KMS-11 (cell line): Measurements from ENCODE around the gene SCAMP4.

Experiments used
- H2AFZ ChIP-seq: fragments of 200-600 bp; sonication (generic); 2 replicates; pipeline ENCODE4 v1.6.1; 2016; ENCODE audit warnings: antibody characterized with exemption, mixed run types, low read depth
- H3K27ac ChIP-seq: fragments of 200-600 bp; sonication (generic); 2 replicates; pipeline ENCODE4 v1.6.1; 2016; ENCODE audit warnings: mild to moderate bottlenecking, mixed run types
- H3K27me3 ChIP-seq: fragments of 200-600 bp; sonication (generic); 2 replicates; pipeline ENCODE4 v1.6.1; 2017; ENCODE audit warnings: mild to moderate bottlenecking, low read depth, mixed run types, moderate library complexity; ENCODE audit not compliant: insufficient read depth
- H3K36me3 ChIP-seq: fragments of 200-600 bp; sonication (generic); 2 replicates; pipeline ENCODE4 v1.6.1; 2017; ENCODE audit warnings: mild to moderate bottlenecking, mixed run types; ENCODE audit not compliant: insufficient read depth
- H3K4me1 ChIP-seq: fragments of 200-600 bp; sonication (generic); 2 replicates; pipeline ENCODE4 v1.6.1; 2016; ENCODE audit warnings: mild to moderate bottlenecking, low read depth, mixed run types; ENCODE audit not compliant: poor library complexity, severe bottlenecking
- H3K4me2 ChIP-seq: fragments of 200-600 bp; sonication (generic); 2 replicates; pipeline ENCODE4 v1.7.0; 2016; ENCODE audit warnings: mild to moderate bottlenecking, mixed run types
- H3K4me3 ChIP-seq: fragments of 200-600 bp; sonication (generic); IDR thresholded peaks from 2 replicates; pipeline ENCODE4 v1.6.1; 2017; ENCODE audit warnings: low read depth, low read length, mixed read lengths; ENCODE audit not compliant: insufficient read depth
- H3K79me2 ChIP-seq: fragments of 200-600 bp; sonication (generic); 2 replicates; pipeline ENCODE4 v1.6.1; 2016; ENCODE audit warnings: low read depth, mixed run types; ENCODE audit not compliant: insufficient read depth
- H3K9ac ChIP-seq: fragments of 200-600 bp; sonication (generic); 2 replicates; pipeline ENCODE4 v1.6.1; 2016; ENCODE audit warnings: mild to moderate bottlenecking, mixed run types
- H4K20me1 ChIP-seq: fragments of 200-600 bp; sonication (generic); 2 replicates; pipeline ENCODE4 v1.6.1; 2016; ENCODE audit warnings: mild to moderate bottlenecking, mixed run types; ENCODE audit not compliant: insufficient read depth
- CTCF ChIP-seq: fragments of 200-600 bp; sonication (generic); conservative IDR thresholded peaks from 2 replicates; pipeline ENCODE4 v1.6.1; 2017; ENCODE audit warnings: low read depth, mild to moderate bottlenecking, antibody characterized with exemption, low read length, moderate library complexity, mixed read lengths

Gene SCAMP4

GRCh38 chr19:1975162-1975480 is 69.9 kb downstream of the SCAMP4 start:
- TF ChIP-seq CTCF: no peak
- H3K79me2 ChIP-seq: peaks cover 29% of the 10 kb centered on the region; the same call in 1 of the 2 replicates
- no peaks in the 10 kb centered on the region for H3K27me3 ChIP-seq
- H4K20me1 ChIP-seq: no peaks in the 10 kb centered on the region
- H3K9ac ChIP-seq: no peak overlapping the region
- H2AFZ ChIP-seq: no peak overlapping the region
- H3K4me2 ChIP-seq: no peak overlapping the region
- no peaks in the 10 kb centered on the region for H3K36me3 ChIP-seq
- no peak overlapping the region for H3K4me3 ChIP-seq
- no peaks in the 10 kb centered on the region for H3K4me1 ChIP-seq
- no peak overlapping the region for H3K27ac ChIP-seq
